ENCODE results near the gene PRR23E.

GRCh38 chr3:127235706-127236105 lies 42.8 kb downstream of the PRR23E start:
- no peak for TF ChIP-seq EZH2 (IDR thresholded peaks at IDR 0.05; ENCODE audit: low read depth, unreplicated experiment)
- TF ChIP-seq POLR2AphosphoS5 (IDR thresholded peaks at IDR 0.05; ENCODE audit: low read depth): no peak
- TF ChIP-seq CTCF (conservative IDR thresholded peaks at IDR 0.05; ENCODE audit: low read depth in 2 of 2): no peak
- TF ChIP-seq NANOG (IDR thresholded peaks at IDR 0.05; ENCODE audit: borderline replicate concordance): no peak
- no peak for TF ChIP-seq EZH2phosphoT487 (IDR thresholded peaks at IDR 0.05; ENCODE audit: unreplicated experiment)
- no peak for TF ChIP-seq ETS1 (IDR thresholded peaks at IDR 0.05)

All from GM23338 (cell line).